ENCODE measurements around the gene KRT73.

KRT73 gene

GRCh38 chr12:52645120-52645761 is 26.9 kb upstream of the KRT73 start:
- no peak for FAIRE-seq

DNA sequence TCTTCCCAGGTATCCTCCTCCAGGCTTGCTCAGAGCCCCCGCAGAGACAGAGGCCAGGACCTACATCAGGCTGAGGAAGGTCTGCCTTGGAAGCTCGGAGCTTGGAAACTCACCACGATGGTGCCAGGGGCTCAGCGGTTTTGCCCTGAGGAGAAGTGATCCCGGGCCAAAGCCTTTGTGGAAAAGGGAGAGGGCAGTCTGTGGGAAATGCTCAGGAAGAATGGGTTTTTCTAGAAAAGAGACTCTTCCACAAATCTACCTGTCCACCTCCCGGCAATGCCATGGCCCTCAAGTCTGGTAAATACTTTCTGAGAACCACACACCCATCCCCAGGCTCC is 25.7 kb upstream of the KRT73 start:
- no peak for FAIRE-seq

- no peak for FAIRE-seq
Measured at GRCh38 chr12:52643233-52644077, 25.1 kb upstream of the KRT73 start.

DNA sequence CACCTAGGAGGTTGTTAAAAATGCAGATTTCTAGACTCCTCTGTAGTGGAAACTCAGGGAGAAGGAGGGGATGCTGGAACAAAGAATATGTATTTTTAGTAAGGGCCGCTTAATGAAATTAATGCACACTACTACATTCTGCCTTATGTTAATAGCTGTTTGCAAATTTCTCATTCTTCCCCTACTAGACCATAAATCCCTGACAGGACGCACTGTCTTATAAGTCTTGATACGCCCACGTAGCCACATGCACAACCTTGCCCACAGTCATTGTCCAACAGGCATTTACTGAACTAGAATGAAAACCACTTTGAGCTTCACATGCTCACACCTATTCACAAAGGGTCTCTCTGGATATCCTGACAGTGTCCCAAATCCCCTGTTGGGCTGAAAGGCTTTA is 23.1 kb upstream of the KRT73 start:
- FAIRE-seq = no peak

- no peak for FAIRE-seq
Measured at GRCh38 chr12:52637299-52637698, 18.9 kb upstream of the KRT73 start.

DNA sequence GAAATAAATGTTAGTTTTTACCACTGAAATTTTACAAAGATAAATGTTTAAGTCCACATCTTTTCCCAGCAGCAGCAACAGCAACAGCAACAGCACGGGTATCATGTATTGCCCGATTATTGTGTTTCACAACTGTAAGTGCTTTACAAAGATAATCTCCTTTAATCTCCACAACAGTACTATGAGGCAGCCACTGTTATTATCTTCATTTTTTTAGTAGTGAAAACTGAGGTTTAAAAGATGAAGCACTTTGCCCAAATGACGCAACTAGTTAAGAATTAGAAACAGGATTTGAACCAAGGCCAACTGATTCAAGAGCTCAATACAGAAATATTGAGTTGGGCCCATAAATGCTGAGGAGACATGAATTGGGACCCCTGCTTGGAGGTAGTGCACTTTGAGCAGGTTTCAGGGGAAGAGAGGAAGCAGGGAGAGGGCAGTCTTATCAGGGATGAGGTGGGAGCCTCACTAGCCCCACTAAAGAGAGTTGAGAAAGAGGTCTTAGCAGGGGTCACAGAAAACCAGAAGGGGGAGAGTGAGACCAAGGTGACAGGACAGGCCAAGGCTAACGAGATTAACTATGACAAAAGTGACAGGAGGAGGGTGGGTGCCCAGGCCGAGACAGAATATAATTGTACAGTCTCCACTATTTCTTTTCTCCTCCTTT is 18.4 kb upstream of the KRT73 start:
- FAIRE-seq = no peak

DNA sequence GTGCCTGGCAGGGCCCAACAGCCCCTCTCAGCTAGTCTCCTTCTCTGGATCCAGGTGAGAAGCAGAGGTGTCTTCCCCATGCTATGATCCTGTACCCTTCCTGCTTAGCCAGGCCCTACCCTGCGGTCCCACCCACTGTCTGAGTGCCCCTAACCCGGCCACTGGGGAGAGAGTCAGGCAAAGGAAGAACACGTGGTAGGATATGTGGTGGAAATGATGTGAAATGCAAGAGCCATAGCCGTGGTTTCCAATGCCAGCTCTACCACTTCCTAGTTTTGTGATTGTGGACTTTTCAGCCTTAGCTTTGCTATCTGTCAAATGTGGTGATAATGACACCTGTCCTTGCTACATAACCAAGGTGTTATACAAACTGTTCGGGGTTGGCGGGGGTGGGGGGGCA is 17.8 kb upstream of the KRT73 start:
- no peak for FAIRE-seq

- FAIRE-seq = no peak
Measured at GRCh38 chr12:52634266-52635056, 16.1 kb upstream of the KRT73 start.

DNA sequence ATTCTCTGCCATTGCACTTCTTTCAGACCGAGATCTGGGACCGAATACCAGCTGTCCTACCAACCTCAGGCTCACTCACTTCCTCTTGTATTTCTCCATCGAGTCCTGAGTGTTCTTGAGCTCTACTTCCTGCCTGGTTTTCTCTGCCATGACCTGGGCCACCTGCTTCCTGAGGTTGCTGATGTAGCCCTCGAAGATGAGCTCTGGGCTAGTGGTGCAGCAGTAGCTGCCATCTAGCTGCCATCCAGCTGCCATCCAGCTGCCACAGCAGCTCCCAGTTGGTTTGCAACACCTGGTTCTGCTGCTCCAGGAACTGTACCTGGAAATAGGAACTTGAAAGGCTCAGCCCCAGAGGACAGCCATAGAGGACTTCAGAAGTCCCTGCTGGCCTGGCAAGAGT is 15.0 kb upstream of the KRT73 start:
- no peak for FAIRE-seq

DNA sequence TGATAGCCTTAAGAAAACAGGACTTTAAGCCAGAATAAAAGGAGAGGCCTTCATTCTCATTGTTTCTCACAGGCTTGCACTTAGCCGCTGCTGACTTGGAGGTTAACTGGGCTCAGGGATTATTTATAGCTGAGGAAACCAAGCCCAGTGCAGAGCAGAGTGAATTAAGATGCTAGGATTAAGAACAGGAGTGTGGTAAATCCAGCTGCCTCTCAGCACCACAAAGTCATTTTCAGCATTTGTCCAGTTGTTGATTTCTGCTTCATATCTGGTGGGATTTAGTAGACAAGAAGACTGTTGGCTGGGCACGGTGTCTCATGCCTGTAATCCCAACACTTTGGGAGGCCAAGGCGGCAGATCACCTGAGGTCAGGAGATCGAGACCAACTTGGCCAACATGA is 14.3 kb upstream of the KRT73 start:
- FAIRE-seq = no peak

DNA sequence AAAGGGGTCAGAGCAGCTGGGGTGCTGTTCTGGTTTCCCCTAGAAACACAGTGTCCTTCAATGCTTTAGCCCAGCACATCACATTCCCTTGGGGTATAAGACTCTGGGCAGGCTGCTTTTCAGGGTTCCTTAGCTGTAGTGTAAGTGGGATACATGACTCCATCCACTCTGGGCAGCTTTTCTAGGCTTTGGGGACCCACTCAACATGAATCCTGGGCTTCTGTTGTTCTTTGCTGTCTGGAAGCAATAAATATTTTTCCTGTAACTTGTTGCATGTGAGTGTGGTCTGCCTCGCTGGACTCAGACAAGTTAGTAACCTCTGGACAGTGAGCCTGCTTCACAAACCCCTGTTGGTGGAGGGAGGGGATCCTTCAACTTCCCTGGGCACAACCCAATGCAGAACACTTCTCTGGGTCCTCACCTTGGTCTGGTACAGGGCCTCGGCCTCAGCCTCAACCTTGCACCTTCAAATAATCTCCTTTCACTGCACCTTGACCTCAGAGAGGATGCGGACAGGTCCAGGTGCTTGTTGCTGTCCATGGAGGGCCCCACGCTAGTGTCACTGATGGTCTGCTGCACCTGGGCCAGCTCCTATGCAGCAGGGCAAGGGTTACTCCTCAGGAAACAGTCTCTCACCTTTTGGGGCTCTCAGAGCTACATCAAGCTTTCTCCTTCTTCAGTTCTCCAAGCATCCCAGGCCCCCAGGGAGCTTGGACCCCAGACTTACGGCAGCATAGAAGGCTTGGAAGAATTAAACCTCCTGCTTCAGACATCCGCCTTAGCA is 13.5 kb upstream of the KRT73 start:
- FAIRE-seq = no peak

GRCh38 chr12:52631264-52631663 is 12.9 kb upstream of the KRT73 start:
- no peak for FAIRE-seq

GRCh38 chr12:52630599-52631200 is 12.3 kb upstream of the KRT73 start:
- no peak for FAIRE-seq

DNA sequence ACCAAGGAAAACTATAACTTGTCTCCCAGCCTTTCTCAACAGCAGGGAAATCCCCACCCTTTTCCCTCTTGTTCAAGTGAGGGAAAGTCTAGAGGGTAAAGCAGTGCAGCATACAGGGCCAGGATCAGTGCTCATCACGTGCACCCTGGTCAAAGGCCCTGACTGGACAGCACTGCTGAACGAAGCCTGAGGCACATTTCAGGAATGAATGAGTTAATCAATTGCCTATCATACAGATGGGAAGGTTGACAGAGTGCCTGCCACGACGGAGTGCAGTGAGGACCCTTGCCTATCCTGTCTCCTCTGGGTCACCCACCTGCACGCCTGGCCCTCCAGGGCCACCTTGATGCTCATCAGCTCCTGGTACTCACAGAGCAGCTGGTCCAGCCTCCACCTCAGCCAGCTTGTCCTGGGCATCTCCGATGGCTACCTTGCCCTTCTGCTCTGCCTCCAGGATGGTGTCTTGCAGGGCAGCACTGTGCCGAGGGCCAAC is 11.7 kb upstream of the KRT73 start:
- FAIRE-seq = no peak

- no peak for FAIRE-seq
Measured at GRCh38 chr12:52629281-52630007, 11.1 kb upstream of the KRT73 start.

- no peak for FAIRE-seq
Measured at GRCh38 chr12:52628841-52629240, 10.5 kb upstream of the KRT73 start.

DNA sequence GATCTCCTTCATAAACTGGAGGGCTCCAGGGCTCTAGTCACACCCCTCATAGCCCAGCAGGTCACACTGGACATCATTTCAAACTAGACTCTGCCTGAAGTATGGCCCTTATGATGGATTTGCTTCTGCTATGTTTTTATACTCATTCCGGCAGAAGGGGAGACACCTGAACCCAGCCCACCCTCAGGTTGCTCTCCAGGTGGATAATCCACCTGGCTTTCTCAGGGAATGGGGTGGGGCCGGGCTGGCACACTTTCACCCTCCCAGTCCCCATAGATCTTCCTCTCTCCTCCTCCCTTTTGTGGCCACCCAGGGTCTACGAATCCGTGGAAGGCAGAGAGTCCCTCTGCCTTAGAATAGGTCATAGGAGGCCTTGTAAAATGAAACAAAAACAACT is 9.8 kb upstream of the KRT73 start:
- no peak for FAIRE-seq

DNA sequence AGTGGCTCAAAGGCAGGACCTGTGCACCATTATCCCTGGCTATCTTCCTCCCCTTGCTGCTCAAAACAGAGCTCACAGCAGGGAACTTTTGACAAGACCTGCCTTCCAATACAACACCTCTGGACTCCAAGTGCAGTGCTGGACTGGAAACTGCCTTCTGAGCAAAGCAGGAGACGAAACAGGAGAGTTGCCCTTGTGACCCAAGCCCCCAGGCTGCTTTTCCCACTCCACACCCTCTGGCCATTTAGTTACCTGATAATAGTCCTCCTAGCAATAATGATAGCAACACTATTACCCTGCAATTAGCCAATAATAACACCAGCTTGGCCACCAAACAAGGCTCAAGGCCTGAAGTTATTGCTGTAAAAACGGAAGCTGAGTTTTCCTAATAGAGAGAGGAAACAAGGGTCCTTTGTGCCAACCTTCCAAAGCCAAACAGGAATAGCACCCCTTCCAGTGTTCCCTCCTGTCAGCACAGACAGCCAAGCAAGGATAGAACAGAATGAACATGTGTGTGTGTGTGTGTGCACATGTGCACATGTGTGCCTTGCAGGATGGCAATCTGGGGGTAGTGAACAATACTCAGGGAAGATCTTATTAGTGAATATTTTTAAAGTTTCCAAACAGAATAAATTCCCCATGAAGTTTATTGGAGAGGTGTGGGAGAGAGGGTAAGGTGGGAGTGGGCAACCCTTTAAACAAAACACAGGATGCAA is 9.2 kb upstream of the KRT73 start:
- FAIRE-seq = no peak

GRCh38 chr12:52622349-52622748 is 4.0 kb upstream of the KRT73 start:
- FAIRE-seq = no peak

- FAIRE-seq = no peak
Measured at GRCh38 chr12:52618866-52619265, 507 bp upstream of the KRT73 start.

- FAIRE-seq = no peak
Measured at GRCh38 chr12:52617403-52617785, 965 bp downstream of the KRT73 start.

Measured in islet of Langerhans (tissue), 1 donor.